A673 (cell line): Measurements from ENCODE around the gene FRMD4A. TPM values are rescaled to one million over a fixed set of nuclear protein-coding genes. Genes with fewer than 3 reads are reported as not detected.

Experiments
- BruUV-seq: library from RNA; stranded (reverse); fragments of 400-500 nt; replicated peaks from 2 replicates; lab custom pipeline; 2021; lab: Mats Ljungman, UMichigan
- CTCF ChIA-PET: fragments of 300-600 bp; sonication (Branson Sonifier 250); formaldehyde crosslinking; loops from one replicate; lab custom pipeline; 2022; ENCODE audit warnings: antibody characterized with exemption; lab: Charles Lee
- POLR2A ChIA-PET: fragments of 300-600 bp; sonication (Branson Sonifier 250); formaldehyde crosslinking; loops from one replicate; lab custom pipeline; 2022; ENCODE audit warnings: antibody characterized with exemption; ENCODE audit not compliant: low non-redundant PET; lab: Charles Lee
- DNase-seq: peaks from one replicate; pipeline ENCODE4 v3.0.0-alpha.2; 2015; ENCODE audit warnings: low spot score
- H3K27ac ChIP-seq: fragments of 200-600 bp; sonication (generic); 2 replicates; pipeline ENCODE4 v1.5.1; 2016; ENCODE audit warnings: mixed run types, low read depth, mild to moderate bottlenecking, mixed read lengths, antibody characterized with exemption, low read length; ENCODE audit not compliant: poor library complexity, severe bottlenecking
- H3K27me3 ChIP-seq: fragments of 200-600 bp; sonication (generic); replicated peaks from 2 replicates; pipeline ENCODE4 v1.6.1; 2017; ENCODE audit warnings: mixed run types, low read depth, mild to moderate bottlenecking, mixed read lengths, antibody characterized with exemption, low read length; ENCODE audit not compliant: insufficient read depth, poor library complexity
- H3K36me3 ChIP-seq: fragments of 200-600 bp; sonication (generic); 2 replicates; pipeline ENCODE4 v1.6.1; 2016; ENCODE audit warnings: mixed run types, mild to moderate bottlenecking, mixed read lengths, antibody characterized with exemption, low read length; ENCODE audit not compliant: insufficient read depth, poor library complexity, severe bottlenecking
- H3K4me1 ChIP-seq: fragments of 200-600 bp; sonication (generic); 2 replicates; pipeline ENCODE4 v1.6.1; 2017; ENCODE audit warnings: mixed run types, mild to moderate bottlenecking, mixed read lengths, antibody characterized with exemption, low read length; ENCODE audit not compliant: insufficient read depth, poor library complexity, severe bottlenecking
- H3K4me3 ChIP-seq: fragments of 200-600 bp; sonication (generic); 2 replicates; pipeline ENCODE4 v1.5.1; 2016; ENCODE audit warnings: low read depth, mixed run types, mild to moderate bottlenecking, mixed read lengths, low read length; ENCODE audit not compliant: poor library complexity, severe bottlenecking
- H3K9me3 ChIP-seq: fragments of 200-600 bp; sonication (generic); 2 replicates; pipeline ENCODE4 v1.6.1; 2016; ENCODE audit warnings: mixed run types, low read depth, mild to moderate bottlenecking, mixed read lengths, antibody characterized with exemption, low read length; ENCODE audit not compliant: poor library complexity, severe bottlenecking
- EZH2 ChIP-seq: fragments of 200-600 bp; sonication (generic); IDR thresholded peaks from 2 replicates; pipeline ENCODE4 v1.6.1; 2017; ENCODE audit warnings: borderline replicate concordance, low read depth, mild to moderate bottlenecking, mixed read lengths, antibody characterized with exemption, low read length; ENCODE audit not compliant: poor library complexity, severe bottlenecking
- intact Hi-C: fragments of 100-400 bp; cut with micrococcal nuclease; formaldehyde crosslinking; loops from one replicate; pipeline ENCODE4 v1.10.0; 2022; ENCODE audit not compliant: unreplicated experiment
- total RNA-seq: library from RNA; stranded (reverse); gene quantifications from 2 replicates; pipeline ENCODE4 v1.2.3, GENCODE V29; 2021
- TF ChIP-seq, protein P1 (sequence below): fragments of 300-800, 200-600 bp; sonication (generic); conservative IDR thresholded peaks from 2 replicates; pipeline ENCODE4 v1.5.1; 2017; ENCODE audit warnings: low read depth, mild to moderate bottlenecking, antibody characterized with exemption, low read length, moderate library complexity, mixed read lengths

Gene FRMD4A
- total RNA-seq, 1 experiment from 2014 or later: 26.3 TPM

DNA sequence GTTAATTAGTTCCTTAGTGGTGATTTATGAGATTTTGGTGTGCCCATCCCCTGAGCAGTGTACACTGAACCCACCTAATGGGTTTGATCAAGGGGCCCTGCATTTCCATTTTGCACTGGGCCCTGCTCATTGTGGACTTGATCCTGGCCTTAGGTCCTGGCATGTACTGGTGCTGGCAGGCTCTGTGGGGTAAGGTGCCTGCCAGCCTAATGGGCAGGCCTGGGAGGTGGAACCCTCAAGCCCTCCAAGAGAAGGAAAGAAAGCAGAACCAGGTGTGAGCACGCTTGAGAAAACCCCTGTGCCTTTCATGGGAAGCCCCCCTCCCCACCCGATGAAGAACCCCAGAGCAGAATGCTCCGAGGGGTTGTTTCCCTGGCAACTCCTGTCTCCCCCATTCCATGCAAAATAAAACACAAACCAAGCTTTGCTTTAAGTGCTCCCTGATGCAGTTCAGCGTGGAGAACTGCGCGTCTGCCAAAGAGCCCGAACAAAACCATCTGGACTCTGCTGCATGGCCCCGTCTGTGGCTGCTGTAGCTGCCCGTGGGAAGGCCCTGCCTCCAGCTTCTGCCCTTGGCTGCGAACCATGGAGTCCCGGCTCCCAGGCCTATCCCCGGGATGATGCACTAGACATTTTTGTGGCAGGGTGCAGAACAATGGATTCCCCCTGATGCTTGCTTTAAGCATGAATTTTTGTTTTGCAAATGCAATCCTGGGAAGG, 620.6 kb downstream of the FRMD4A start:
- Histone ChIP-seq H3K27ac (no peak overlapping the region), H3K36me3 (no peaks in the 10 kb centered on the region), H3K4me3 (no peak overlapping the region), H3K4me1 (peaks cover 64% of the 10 kb centered on the region), H3K27me3 (no peaks in the 10 kb centered on the region), H3K9me3 (no peaks in the 10 kb centered on the region)
- intact Hi-C loops: no loop called here
- POLR2A ChIA-PET: no interaction called here
- TF ChIP-seq, protein P1, sequence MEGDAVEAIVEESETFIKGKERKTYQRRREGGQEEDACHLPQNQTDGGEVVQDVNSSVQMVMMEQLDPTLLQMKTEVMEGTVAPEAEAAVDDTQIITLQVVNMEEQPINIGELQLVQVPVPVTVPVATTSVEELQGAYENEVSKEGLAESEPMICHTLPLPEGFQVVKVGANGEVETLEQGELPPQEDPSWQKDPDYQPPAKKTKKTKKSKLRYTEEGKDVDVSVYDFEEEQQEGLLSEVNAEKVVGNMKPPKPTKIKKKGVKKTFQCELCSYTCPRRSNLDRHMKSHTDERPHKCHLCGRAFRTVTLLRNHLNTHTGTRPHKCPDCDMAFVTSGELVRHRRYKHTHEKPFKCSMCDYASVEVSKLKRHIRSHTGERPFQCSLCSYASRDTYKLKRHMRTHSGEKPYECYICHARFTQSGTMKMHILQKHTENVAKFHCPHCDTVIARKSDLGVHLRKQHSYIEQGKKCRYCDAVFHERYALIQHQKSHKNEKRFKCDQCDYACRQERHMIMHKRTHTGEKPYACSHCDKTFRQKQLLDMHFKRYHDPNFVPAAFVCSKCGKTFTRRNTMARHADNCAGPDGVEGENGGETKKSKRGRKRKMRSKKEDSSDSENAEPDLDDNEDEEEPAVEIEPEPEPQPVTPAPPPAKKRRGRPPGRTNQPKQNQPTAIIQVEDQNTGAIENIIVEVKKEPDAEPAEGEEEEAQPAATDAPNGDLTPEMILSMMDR: no peak
- TF ChIP-seq EZH2: no peak
- BruUV-seq: no TSS peak
- CTCF ChIA-PET: no interaction called here
- DNase-seq: no peak

DNA sequence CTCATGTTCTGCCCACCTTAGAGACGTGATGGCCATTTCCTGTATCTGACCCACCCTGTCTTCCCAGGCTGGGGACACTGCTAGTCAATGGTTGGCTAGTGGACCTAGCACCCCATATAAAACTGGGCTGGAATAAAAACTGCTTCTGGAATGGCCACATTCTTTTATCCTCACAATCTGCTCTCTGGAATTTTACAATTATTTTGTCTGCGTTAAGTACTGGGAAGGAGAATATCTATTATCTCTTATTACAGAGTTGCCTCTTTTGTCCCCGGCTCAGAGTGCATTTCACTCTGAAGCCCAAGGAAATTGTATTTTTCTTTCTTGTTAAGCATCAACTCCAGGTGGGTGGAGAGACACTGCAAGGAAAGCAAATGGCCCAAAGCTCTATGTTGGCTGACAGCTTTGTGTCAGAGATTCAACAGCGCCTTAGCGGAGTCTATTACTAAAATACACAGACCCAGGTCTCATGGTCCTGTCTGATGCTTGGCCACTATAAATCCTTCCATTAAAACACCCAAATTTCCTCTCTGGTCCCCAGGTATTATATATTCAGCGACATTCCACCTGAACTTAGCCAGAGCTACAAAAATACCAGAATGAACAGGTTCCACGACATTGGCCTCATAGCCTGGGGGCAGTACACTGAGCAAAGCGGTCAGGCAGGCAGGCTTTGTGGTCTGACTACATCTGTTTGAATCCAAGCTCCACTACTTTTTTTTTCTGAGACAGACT, 622.3 kb downstream of the FRMD4A start:
- no TSS peak for BruUV-seq
- CTCF ChIA-PET: no interaction called here

DNA sequence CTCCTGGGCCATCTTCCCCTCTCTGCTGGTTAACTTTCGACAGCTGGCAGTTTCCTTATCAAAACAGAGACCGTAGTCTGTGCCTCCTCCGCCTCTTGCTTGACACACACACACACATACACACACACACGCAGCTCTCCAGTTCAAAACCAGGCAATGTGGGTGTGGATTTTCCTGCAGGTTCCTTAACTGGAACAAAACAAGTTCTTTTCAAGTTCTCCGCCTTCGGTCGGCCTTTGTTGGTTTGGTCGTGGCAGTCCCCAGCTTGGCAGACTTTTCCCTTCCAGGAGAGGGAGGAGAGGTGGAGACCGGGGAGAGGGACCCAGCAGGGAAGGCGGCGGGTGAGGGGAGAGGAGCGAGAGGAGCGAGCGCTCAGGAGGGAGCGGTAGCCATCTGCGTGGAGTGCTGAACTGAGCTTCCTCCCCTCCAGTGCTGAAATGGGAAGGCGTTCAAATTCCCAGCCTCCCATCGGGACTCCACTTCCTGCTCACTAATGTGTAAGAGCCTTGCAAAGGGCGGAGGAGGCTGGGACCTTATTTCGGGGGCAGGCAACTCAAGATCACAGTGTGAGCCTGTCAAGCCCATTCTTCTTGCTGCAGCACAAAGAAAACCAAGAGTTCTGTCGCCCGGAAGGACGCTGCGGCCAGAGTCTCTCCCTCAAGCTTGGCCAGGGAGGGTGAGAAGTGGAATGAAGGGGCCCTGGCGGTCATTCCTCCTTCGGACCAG, 623.4 kb downstream of the FRMD4A start:
- ChIA-PET CTCF (no interaction called here), POLR2A (interaction anchor here (0.6 kb wide), 1 partner anchor 19 kb away, joined by 3 read pairs; no protein-coding TSS in a partner anchor)
- no peaks in the 10 kb centered on the region for H3K9me3 ChIP-seq
- no peak for TF ChIP-seq EZH2
- TF ChIP-seq, protein P1: no peak
- TSS peak; percentile 60 for BruUV-seq
- H3K36me3 ChIP-seq: no peaks in the 10 kb centered on the region
- H3K27me3 ChIP-seq: no peaks in the 10 kb centered on the region
- DNase-seq: peak; percentile 91
- H3K27ac ChIP-seq: peak overlapping the region; percentile 70
- H3K4me1 ChIP-seq: peaks cover 59% of the 10 kb centered on the region
- peak overlapping the region; percentile 56 for H3K4me3 ChIP-seq
- intact Hi-C loops: no loop called here

More for the DNA sequence above, 622.3 kb downstream of the FRMD4A start:
- peak overlapping the region; percentile 56 for H3K4me3 ChIP-seq
- POLR2A ChIA-PET: no interaction called here
- H3K9me3 ChIP-seq: no peaks in the 10 kb centered on the region
- no peak for TF ChIP-seq EZH2
- TF ChIP-seq, protein P1: no peak
- intact Hi-C loops: no loop called here
- no peaks in the 10 kb centered on the region for H3K27me3 ChIP-seq
- peaks cover 63% of the 10 kb centered on the region for H3K4me1 ChIP-seq
- no peaks in the 10 kb centered on the region for H3K36me3 ChIP-seq
- peak overlapping the region; percentile 70 for H3K27ac ChIP-seq
- no peak for DNase-seq
